ENCODE results near the gene KLB.
A peak's percentile ranks its signal among the peaks of the same experiment; 100 is the strongest.
"Not testable (repeated sequence)": the region's sequence is repeated elsewhere in the genome, so short reads cannot be mapped to it uniquely, and the experiment has no call there.

The KLB gene

GRCh38 chr4:39422247-39422646, 15.5 kb downstream of the KLB start:
- Histone ChIP-seq H3K4me1 (ENCODE audit: control insufficient read depth in 5 of 5, insufficient read depth in 5 of 5, low read length in 5 of 5) (peaks cover 0 to 11% (median 0%) of the 10 kb centered on the region in 5 donors), H3K4me3 (ENCODE audit: low read depth in 1 of 5, low read length in 5 of 5) (no peak overlapping the region), H3K9ac (ENCODE audit: low read length in 5 of 5) (no peak overlapping the region), H3K27ac (ENCODE audit: low read depth, low read length) (peak overlapping the region; percentile 44), H3K27me3 (ENCODE audit: control insufficient read depth in 5 of 5, insufficient read depth in 4 of 5, low read length in 5 of 5) (no peaks in the 10 kb centered on the region), H3K9me3 (ENCODE audit: control insufficient read depth in 5 of 5, low read length in 5 of 5) (no peaks in the 10 kb centered on the region), H3K36me3 (ENCODE audit: control insufficient read depth in 5 of 5, insufficient read depth in 5 of 5, low read length in 5 of 5) (no peaks in the 10 kb centered on the region)

DNA sequence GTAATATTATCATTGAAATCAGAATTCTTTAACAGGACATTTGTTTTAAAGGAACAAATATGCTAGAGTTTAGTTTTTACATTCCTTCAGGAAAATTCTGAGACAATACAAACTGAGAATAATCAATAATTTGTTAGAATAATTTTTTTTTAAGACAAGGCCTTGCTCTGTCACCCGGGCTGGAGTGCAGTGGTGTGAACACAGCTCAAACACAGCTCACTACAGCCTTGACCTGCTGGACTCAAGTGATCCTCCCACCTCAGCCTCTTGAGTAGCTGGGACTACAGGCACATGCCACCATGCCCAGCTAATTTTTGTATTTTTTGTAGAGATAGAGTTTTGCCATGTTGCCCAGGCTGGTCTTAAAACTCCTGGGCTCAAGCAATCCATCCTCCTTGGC, 18.6 kb downstream of the KLB start:
- H3K4me1 ChIP-seq (ENCODE audit: control insufficient read depth in 5 of 5, insufficient read depth in 5 of 5, low read length in 5 of 5), result peaks cover 0 to 13% (median 0%) of the 10 kb centered on the region in 5 donors
- H3K9me3 ChIP-seq (ENCODE audit: control insufficient read depth in 5 of 5, low read length in 5 of 5); H3K9ac ChIP-seq (ENCODE audit: low read length in 5 of 5); H3K4me3 ChIP-seq (ENCODE audit: low read depth in 1 of 5, low read length in 5 of 5); H3K27me3 ChIP-seq (ENCODE audit: control insufficient read depth in 5 of 5, insufficient read depth in 4 of 5, low read length in 5 of 5); H3K36me3 ChIP-seq (ENCODE audit: control insufficient read depth in 5 of 5, insufficient read depth in 5 of 5, low read length in 5 of 5): not testable (repeated sequence)
- peak overlapping the region; percentile 70 for H3K27ac ChIP-seq (ENCODE audit: low read depth, low read length)

GRCh38 chr4:39426728-39427127, 20.0 kb downstream of the KLB start:
- no peak overlapping the region for H3K4me3 ChIP-seq (ENCODE audit: low read depth in 1 of 5, low read length in 5 of 5)
- no peak overlapping the region for H3K9ac ChIP-seq (ENCODE audit: low read length in 5 of 5)
- H3K27me3 ChIP-seq (ENCODE audit: control insufficient read depth in 5 of 5, insufficient read depth in 4 of 5, low read length in 5 of 5), result no peaks in the 10 kb centered on the region
- no peaks in the 10 kb centered on the region for H3K9me3 ChIP-seq (ENCODE audit: control insufficient read depth in 5 of 5, low read length in 5 of 5)
- H3K27ac ChIP-seq (ENCODE audit: low read depth, low read length), result peak overlapping the region; percentile 99
- H3K4me1 ChIP-seq (ENCODE audit: control insufficient read depth in 5 of 5, insufficient read depth in 5 of 5, low read length in 5 of 5), result peaks cover 0 to 10% (median 0%) of the 10 kb centered on the region in 5 donors
- no peaks in the 10 kb centered on the region for H3K36me3 ChIP-seq (ENCODE audit: control insufficient read depth in 5 of 5, insufficient read depth in 5 of 5, low read length in 5 of 5)

DNA sequence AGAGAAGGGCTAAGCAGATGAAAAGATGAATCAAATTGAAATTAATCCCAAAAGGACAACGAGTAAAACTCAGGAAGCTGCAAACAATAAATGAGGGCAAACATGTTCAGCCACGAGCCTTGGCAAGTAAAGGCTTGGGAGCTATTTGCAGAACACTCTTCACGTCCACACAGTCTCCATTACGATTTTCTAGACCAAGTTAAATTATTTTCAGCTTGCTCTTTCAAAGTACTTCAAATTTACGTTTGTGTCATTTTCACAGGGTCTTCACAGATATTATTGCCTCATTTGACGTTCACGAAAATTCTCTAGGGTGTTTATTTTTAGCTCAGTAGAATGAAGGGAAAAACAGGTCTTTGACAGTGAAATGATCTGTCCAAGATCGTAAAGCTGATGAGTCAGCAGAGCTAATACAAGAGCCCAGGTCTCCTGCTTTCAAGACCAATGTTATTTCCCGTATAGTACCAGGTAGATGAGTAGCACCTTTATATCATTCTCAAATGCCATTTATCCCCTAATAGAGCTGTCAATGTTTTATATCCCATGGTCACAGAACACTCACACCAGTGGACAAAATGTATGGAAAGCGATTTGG, 20.9 kb downstream of the KLB start:
- H3K36me3 ChIP-seq (ENCODE audit: control insufficient read depth in 5 of 5, insufficient read depth in 5 of 5, low read length in 5 of 5), result no peaks in the 10 kb centered on the region
- H3K9me3 ChIP-seq (ENCODE audit: control insufficient read depth in 5 of 5, low read length in 5 of 5), result no peaks in the 10 kb centered on the region
- H3K9ac ChIP-seq (ENCODE audit: low read length in 5 of 5), result peak overlapping the region in 1 of 5 donors; percentile 2
- H3K4me1 ChIP-seq (ENCODE audit: control insufficient read depth in 5 of 5, insufficient read depth in 5 of 5, low read length in 5 of 5), result peaks cover 0 to 7% (median 0%) of the 10 kb centered on the region in 5 donors
- peak overlapping the region in 1 of 5 donors; percentile 23 for H3K4me3 ChIP-seq (ENCODE audit: low read depth in 1 of 5, low read length in 5 of 5)
- H3K27me3 ChIP-seq (ENCODE audit: control insufficient read depth in 5 of 5, insufficient read depth in 4 of 5, low read length in 5 of 5), result no peaks in the 10 kb centered on the region
- peak overlapping the region; percentile 99 for H3K27ac ChIP-seq (ENCODE audit: low read depth, low read length)

GRCh38 chr4:39429476-39430334, 23.0 kb downstream of the KLB start:
- no peaks in the 10 kb centered on the region for H3K9me3 ChIP-seq (ENCODE audit: control insufficient read depth in 5 of 5, low read length in 5 of 5)
- H3K4me3 ChIP-seq (ENCODE audit: low read depth in 1 of 5, low read length in 5 of 5), result no peak overlapping the region
- H3K4me1 ChIP-seq (ENCODE audit: control insufficient read depth in 5 of 5, insufficient read depth in 5 of 5, low read length in 5 of 5), result peaks cover 0 to 11% (median 0%) of the 10 kb centered on the region in 5 donors
- H3K9ac ChIP-seq (ENCODE audit: low read length in 5 of 5), result no peak overlapping the region
- no peaks in the 10 kb centered on the region for H3K36me3 ChIP-seq (ENCODE audit: control insufficient read depth in 5 of 5, insufficient read depth in 5 of 5, low read length in 5 of 5)
- peak overlapping the region; percentile 99 for H3K27ac ChIP-seq (ENCODE audit: low read depth, low read length)
- no peaks in the 10 kb centered on the region for H3K27me3 ChIP-seq (ENCODE audit: control insufficient read depth in 5 of 5, insufficient read depth in 4 of 5, low read length in 5 of 5)

- no peaks in the 10 kb centered on the region for H3K9me3 ChIP-seq (ENCODE audit: control insufficient read depth in 5 of 5, low read length in 5 of 5)
- peaks cover 0 to 5% (median 0%) of the 10 kb centered on the region in 5 donors for H3K36me3 ChIP-seq (ENCODE audit: control insufficient read depth in 5 of 5, insufficient read depth in 5 of 5, low read length in 5 of 5)
- H3K27ac ChIP-seq (ENCODE audit: low read depth, low read length), result peak overlapping the region; percentile 99
- no peak overlapping the region for H3K4me3 ChIP-seq (ENCODE audit: low read depth in 1 of 5, low read length in 5 of 5)
- H3K9ac ChIP-seq (ENCODE audit: low read length in 5 of 5), result no peak overlapping the region
- peaks cover 0 to 34% (median 18%) of the 10 kb centered on the region in 5 donors for H3K4me1 ChIP-seq (ENCODE audit: control insufficient read depth in 5 of 5, insufficient read depth in 5 of 5, low read length in 5 of 5)
- no peaks in the 10 kb centered on the region for H3K27me3 ChIP-seq (ENCODE audit: control insufficient read depth in 5 of 5, insufficient read depth in 4 of 5, low read length in 5 of 5)
These were observed 27.3 kb downstream of the KLB start for GRCh38 chr4:39433878-39434492.

- H3K36me3 ChIP-seq (ENCODE audit: control insufficient read depth in 5 of 5, insufficient read depth in 5 of 5, low read length in 5 of 5), result peaks cover 0 to 8% (median 0%) of the 10 kb centered on the region in 5 donors
- H3K9me3 ChIP-seq (ENCODE audit: control insufficient read depth in 5 of 5, low read length in 5 of 5), result no peaks in the 10 kb centered on the region
- no peaks in the 10 kb centered on the region for H3K27me3 ChIP-seq (ENCODE audit: control insufficient read depth in 5 of 5, insufficient read depth in 4 of 5, low read length in 5 of 5)
- H3K27ac ChIP-seq (ENCODE audit: low read depth, low read length), result peak overlapping the region; percentile 99
- H3K9ac ChIP-seq (ENCODE audit: low read length in 5 of 5), result peak overlapping the region in 4 of 5 donors; percentile 39 to 74 (median 64)
- H3K4me1 ChIP-seq (ENCODE audit: control insufficient read depth in 5 of 5, insufficient read depth in 5 of 5, low read length in 5 of 5), result peaks cover 0 to 37% (median 18%) of the 10 kb centered on the region in 5 donors
- peak overlapping the region in 1 of 5 donors; percentile 50 for H3K4me3 ChIP-seq (ENCODE audit: low read depth in 1 of 5, low read length in 5 of 5)
These were observed 29.2 kb downstream of the KLB start for GRCh38 chr4:39435659-39436563.

DNA sequence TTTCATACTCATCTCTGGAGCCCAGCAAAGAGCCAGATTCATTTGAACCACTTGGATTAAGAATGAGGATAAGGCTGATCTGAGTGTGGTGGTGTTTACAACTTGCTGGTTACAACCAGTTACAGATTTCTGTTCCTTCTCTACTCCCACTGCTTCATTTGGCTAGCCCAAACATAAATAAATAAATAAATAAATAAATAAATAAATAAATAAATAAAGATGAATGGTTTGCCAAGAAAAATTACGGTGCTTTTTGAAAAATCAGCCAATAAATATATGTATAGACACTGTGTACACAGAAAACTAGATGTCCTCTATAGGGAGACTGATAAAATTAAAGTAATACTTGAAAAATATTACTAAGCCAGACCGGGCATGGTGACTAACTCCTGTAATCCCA, 34.9 kb downstream of the KLB start:
- peaks cover 0 to 38% (median 20%) of the 10 kb centered on the region in 5 donors for H3K4me1 ChIP-seq (ENCODE audit: control insufficient read depth in 5 of 5, insufficient read depth in 5 of 5, low read length in 5 of 5)
- no peaks in the 10 kb centered on the region for H3K9me3 ChIP-seq (ENCODE audit: control insufficient read depth in 5 of 5, low read length in 5 of 5)
- H3K9ac ChIP-seq (ENCODE audit: low read length in 5 of 5), result peak overlapping the region in 1 of 5 donors; percentile 39
- H3K27me3 ChIP-seq (ENCODE audit: control insufficient read depth in 5 of 5, insufficient read depth in 4 of 5, low read length in 5 of 5), result no peaks in the 10 kb centered on the region
- H3K27ac ChIP-seq (ENCODE audit: low read depth, low read length), result peak overlapping the region; percentile 24
- peaks cover 0 to 8% (median 0%) of the 10 kb centered on the region in 5 donors for H3K36me3 ChIP-seq (ENCODE audit: control insufficient read depth in 5 of 5, insufficient read depth in 5 of 5, low read length in 5 of 5)
- no peak overlapping the region for H3K4me3 ChIP-seq (ENCODE audit: low read depth in 1 of 5, low read length in 5 of 5)

DNA sequence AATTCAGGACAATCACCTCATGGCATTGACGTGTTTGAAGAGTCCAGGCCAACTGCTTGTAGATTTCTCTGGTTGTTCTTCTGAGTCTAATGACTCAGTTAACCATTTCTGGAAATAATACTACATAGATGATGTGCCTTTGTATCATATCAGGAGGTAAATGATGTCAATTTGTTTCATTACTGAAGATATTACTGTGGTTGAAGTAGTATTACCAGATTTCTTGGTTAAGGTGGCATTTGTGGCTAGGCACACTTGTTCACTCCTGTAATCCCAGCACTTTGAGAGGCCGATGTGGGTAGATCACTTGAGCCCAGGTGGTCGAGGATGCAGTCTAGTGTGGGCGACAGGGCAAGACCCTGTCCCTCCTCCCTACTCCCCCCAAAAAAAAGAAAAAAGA, 36.3 kb downstream of the KLB start:
- Histone ChIP-seq H3K9me3 (ENCODE audit: control insufficient read depth in 5 of 5, low read length in 5 of 5) (no peaks in the 10 kb centered on the region), H3K27ac (ENCODE audit: low read depth, low read length) (peak overlapping the region; percentile 24), H3K36me3 (ENCODE audit: control insufficient read depth in 5 of 5, insufficient read depth in 5 of 5, low read length in 5 of 5) (peaks cover 0 to 6% (median 0%) of the 10 kb centered on the region in 5 donors), H3K4me1 (ENCODE audit: control insufficient read depth in 5 of 5, insufficient read depth in 5 of 5, low read length in 5 of 5) (peaks cover 0 to 42% (median 22%) of the 10 kb centered on the region in 5 donors), H3K4me3 (ENCODE audit: low read depth in 1 of 5, low read length in 5 of 5) (no peak overlapping the region), H3K27me3 (ENCODE audit: control insufficient read depth in 5 of 5, insufficient read depth in 4 of 5, low read length in 5 of 5) (no peaks in the 10 kb centered on the region), H3K9ac (ENCODE audit: low read length in 5 of 5) (no peak overlapping the region)
